HepG2 (cell line): ENCODE results near the gene NEK6. TPM values are rescaled to one million over a fixed set of nuclear protein-coding genes. Genes with fewer than 3 reads are reported as not detected.

Source experiments
- HDAC6 ChIP-seq: fragments of 200-600 bp; sonication (generic); IDR thresholded peaks from 2 replicates; pipeline ENCODE4 v1.7.0; 2017; ENCODE audit warnings: mild to moderate bottlenecking, antibody characterized with exemption, low read length, low read depth
- KDM5A ChIP-seq: fragments of 200-600 bp; sonication (generic); IDR thresholded peaks from 2 replicates; pipeline ENCODE4 v1.7.0; 2018; ENCODE audit warnings: antibody characterized with exemption, mild to moderate bottlenecking, low read length, borderline replicate concordance
- KIAA2018 ChIP-seq: sonication (generic); formaldehyde crosslinking; IDR thresholded peaks from 2 replicates; pipeline ENCODE4 v1.5.0; 2020; ENCODE audit warnings: mild to moderate bottlenecking, missing genetic modification reagents, borderline replicate concordance
- MED13 ChIP-seq: sonication (generic); formaldehyde crosslinking; IDR thresholded peaks from 2 replicates; pipeline ENCODE4 v1.5.0; 2020; ENCODE audit warnings: missing genetic modification reagents
- MEF2D ChIP-seq: sonication (generic); formaldehyde crosslinking; IDR thresholded peaks from 2 replicates; pipeline ENCODE4 v1.5.1; 2020; ENCODE audit warnings: mild to moderate bottlenecking, missing genetic modification reagents
- ONECUT2 ChIP-seq: sonication (generic); formaldehyde crosslinking; IDR thresholded peaks from 2 replicates; pipeline ENCODE4 v1.4.0; 2020; ENCODE audit warnings: missing genetic modification reagents
- PHB2 ChIP-seq: fragments of 450-650 bp; IDR thresholded peaks from 2 replicates; pipeline ENCODE4 v1.6.1; 2018; ENCODE audit not compliant: partially characterized antibody
- POLR2A ChIP-seq, 2 experiments: IDR thresholded peaks; 2 replicates each; pipeline ENCODE4 v1.6.1; 2011; ENCODE audit warnings: low read depth in 2 of 2, low read length in 2 of 2, mild to moderate bottlenecking in 1 of 2, moderate library complexity in 1 of 2; ENCODE audit not compliant: insufficient read depth in 1 of 2
- RBM39 ChIP-seq: fragments of 200-400 bp; formaldehyde crosslinking; IDR thresholded peaks from one replicate; pipeline ENCODE4 v1.6.1; 2018; ENCODE audit warnings: antibody characterized with exemption, mild to moderate bottlenecking, low read depth, low read length; ENCODE audit not compliant: poor library complexity, severe bottlenecking
- WIZ ChIP-seq: sonication (generic); formaldehyde crosslinking; IDR thresholded peaks from 2 replicates; pipeline ENCODE4 v1.5.1; 2020; ENCODE audit warnings: mild to moderate bottlenecking, missing genetic modification reagents
- ZNF33A ChIP-seq: sonication (generic); formaldehyde crosslinking; IDR thresholded peaks from 2 replicates; pipeline ENCODE4 v1.5.1; 2020; ENCODE audit warnings: missing genetic modification reagents, mild to moderate bottlenecking, moderate library complexity, borderline replicate concordance
- ZNF557 ChIP-seq: sonication (generic); formaldehyde crosslinking; IDR thresholded peaks from 2 replicates; pipeline ENCODE4 v1.4.0; 2020; ENCODE audit warnings: missing genetic modification reagents
- polyA plus RNA-seq, 8 experiments: library from polyadenylated mRNA; depleted of rRNA in 3 of 8; stranded (reverse) in 7 of 8; unstranded in 1 of 8; fragments of >200 nt; fragmentation: Illumina TruSeq in 4 of 8; extraction: Trizol in 4 of 8; gene quantifications; 2 replicates each; pipeline versions ENCODE4 v1.2.1 to v1.2.3, GENCODE V29; 2011 to 2016; ENCODE audit warnings: low read depth in 4 of 8, missing spikeins in 1 of 8, mixed read lengths in 1 of 8; ENCODE audit not compliant: insufficient read depth in 1 of 8
- total RNA-seq, 5 experiments: library from RNA; depleted of rRNA; stranded (reverse); fragments of >200 nt; fragmentation: Illumina TruSeq; extraction: Trizol; gene quantifications; 2 replicates each; pipeline ENCODE4 v1.2.3, GENCODE V29; 2016; ENCODE audit warnings: low read depth in 1 of 5
- TF ChIP-seq, protein P1 (sequence below): sonication (generic); formaldehyde crosslinking; IDR thresholded peaks from 2 replicates; pipeline ENCODE4 v1.4.0; 2020; ENCODE audit warnings: missing genetic modification reagents, borderline replicate concordance
- TF ChIP-seq, protein P2 (sequence below): sonication (generic); formaldehyde crosslinking; IDR thresholded peaks from 2 replicates; pipeline ENCODE4 v1.5.0; 2020; ENCODE audit warnings: mild to moderate bottlenecking, missing genetic modification reagents

NEK6 gene
- total and polyA plus RNA-seq, 2 of the 13 experiments (the other 11 are each of a cell fraction or from before 2014, with no cell fraction given), result 30.4 to 119 TPM

GRCh38 chr9:124258607-124259157 is 933 bp downstream of the NEK6 start (continued):
- TF ChIP-seq KIAA2018 (CRISPR knock-in tag), result no peak
- no peak for TF ChIP-seq MED13 (CRISPR knock-in tag)
- no peak for TF ChIP-seq WIZ (CRISPR knock-in tag)
- peak; percentile 26 to 60; a peak in 3 of 4 replicates for TF ChIP-seq POLR2A (IDR thresholded peaks at IDR 0.05; ENCODE audit: insufficient read depth in 1 of 2, low read depth in 2 of 2, low read length in 2 of 2)
- TF ChIP-seq PHB2, result no peak
- TF ChIP-seq HDAC6, result no peak
- TF ChIP-seq MEF2D (CRISPR knock-in tag), result 0 out of 2 replicates have a peak, but pooled peaks have one; percentile 61
- TF ChIP-seq KDM5A, result no peak
- no peak for TF ChIP-seq ONECUT2 (CRISPR knock-in tag)
- TF ChIP-seq, protein P1, sequence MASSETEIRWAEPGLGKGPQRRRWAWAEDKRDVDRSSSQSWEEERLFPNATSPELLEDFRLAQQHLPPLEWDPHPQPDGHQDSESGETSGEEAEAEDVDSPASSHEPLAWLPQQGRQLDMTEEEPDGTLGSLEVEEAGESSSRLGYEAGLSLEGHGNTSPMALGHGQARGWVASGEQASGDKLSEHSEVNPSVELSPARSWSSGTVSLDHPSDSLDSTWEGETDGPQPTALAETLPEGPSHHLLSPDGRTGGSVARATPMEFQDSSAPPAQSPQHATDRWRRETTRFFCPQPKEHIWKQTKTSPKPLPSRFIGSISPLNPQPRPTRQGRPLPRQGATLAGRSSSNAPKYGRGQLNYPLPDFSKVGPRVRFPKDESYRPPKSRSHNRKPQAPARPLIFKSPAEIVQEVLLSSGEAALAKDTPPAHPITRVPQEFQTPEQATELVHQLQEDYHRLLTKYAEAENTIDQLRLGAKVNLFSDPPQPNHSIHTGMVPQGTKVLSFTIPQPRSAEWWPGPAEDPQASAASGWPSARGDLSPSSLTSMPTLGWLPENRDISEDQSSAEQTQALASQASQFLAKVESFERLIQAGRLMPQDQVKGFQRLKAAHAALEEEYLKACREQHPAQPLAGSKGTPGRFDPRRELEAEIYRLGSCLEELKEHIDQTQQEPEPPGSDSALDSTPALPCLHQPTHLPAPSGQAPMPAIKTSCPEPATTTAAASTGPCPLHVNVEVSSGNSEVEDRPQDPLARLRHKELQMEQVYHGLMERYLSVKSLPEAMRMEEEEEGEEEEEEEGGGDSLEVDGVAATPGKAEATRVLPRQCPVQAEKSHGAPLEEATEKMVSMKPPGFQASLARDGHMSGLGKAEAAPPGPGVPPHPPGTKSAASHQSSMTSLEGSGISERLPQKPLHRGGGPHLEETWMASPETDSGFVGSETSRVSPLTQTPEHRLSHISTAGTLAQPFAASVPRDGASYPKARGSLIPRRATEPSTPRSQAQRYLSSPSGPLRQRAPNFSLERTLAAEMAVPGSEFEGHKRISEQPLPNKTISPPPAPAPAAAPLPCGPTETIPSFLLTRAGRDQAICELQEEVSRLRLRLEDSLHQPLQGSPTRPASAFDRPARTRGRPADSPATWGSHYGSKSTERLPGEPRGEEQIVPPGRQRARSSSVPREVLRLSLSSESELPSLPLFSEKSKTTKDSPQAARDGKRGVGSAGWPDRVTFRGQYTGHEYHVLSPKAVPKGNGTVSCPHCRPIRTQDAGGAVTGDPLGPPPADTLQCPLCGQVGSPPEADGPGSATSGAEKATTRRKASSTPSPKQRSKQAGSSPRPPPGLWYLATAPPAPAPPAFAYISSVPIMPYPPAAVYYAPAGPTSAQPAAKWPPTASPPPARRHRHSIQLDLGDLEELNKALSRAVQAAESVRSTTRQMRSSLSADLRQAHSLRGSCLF (CRISPR knock-in tag), result 0 out of 2 replicates have a peak, but pooled peaks have one; percentile 11
- TF ChIP-seq RBM39, result peak; percentile 77
- TF ChIP-seq ZNF33A (CRISPR knock-in tag), result no peak
- TF ChIP-seq, protein P2, sequence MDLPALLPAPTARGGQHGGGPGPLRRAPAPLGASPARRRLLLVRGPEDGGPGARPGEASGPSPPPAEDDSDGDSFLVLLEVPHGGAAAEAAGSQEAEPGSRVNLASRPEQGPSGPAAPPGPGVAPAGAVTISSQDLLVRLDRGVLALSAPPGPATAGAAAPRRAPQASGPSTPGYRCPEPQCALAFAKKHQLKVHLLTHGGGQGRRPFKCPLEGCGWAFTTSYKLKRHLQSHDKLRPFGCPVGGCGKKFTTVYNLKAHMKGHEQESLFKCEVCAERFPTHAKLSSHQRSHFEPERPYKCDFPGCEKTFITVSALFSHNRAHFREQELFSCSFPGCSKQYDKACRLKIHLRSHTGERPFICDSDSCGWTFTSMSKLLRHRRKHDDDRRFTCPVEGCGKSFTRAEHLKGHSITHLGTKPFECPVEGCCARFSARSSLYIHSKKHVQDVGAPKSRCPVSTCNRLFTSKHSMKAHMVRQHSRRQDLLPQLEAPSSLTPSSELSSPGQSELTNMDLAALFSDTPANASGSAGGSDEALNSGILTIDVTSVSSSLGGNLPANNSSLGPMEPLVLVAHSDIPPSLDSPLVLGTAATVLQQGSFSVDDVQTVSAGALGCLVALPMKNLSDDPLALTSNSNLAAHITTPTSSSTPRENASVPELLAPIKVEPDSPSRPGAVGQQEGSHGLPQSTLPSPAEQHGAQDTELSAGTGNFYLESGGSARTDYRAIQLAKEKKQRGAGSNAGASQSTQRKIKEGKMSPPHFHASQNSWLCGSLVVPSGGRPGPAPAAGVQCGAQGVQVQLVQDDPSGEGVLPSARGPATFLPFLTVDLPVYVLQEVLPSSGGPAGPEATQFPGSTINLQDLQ (CRISPR knock-in tag), result 0 out of 2 replicates have a peak, but pooled peaks have one; percentile 9
- no peak for TF ChIP-seq ZNF557 (CRISPR knock-in tag)
